ENCODE data around the gene C1orf167. TPM values are rescaled to one million over a fixed set of nuclear protein-coding genes. Genes with fewer than 3 reads are reported as not detected.
A peak's percentile ranks its signal among the peaks of the same experiment; 100 is the strongest.

C1orf167 gene
- total and polyA plus RNA-seq, 2 of the 13 experiments (the other 11 are each of a cell fraction or from before 2014, with no cell fraction given), result not detected

- TF ChIP-seq, protein P1, sequence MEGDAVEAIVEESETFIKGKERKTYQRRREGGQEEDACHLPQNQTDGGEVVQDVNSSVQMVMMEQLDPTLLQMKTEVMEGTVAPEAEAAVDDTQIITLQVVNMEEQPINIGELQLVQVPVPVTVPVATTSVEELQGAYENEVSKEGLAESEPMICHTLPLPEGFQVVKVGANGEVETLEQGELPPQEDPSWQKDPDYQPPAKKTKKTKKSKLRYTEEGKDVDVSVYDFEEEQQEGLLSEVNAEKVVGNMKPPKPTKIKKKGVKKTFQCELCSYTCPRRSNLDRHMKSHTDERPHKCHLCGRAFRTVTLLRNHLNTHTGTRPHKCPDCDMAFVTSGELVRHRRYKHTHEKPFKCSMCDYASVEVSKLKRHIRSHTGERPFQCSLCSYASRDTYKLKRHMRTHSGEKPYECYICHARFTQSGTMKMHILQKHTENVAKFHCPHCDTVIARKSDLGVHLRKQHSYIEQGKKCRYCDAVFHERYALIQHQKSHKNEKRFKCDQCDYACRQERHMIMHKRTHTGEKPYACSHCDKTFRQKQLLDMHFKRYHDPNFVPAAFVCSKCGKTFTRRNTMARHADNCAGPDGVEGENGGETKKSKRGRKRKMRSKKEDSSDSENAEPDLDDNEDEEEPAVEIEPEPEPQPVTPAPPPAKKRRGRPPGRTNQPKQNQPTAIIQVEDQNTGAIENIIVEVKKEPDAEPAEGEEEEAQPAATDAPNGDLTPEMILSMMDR (CRISPR knock-in tag; IDR thresholded peaks at IDR 0.05), result peak; percentile 18; the same call in 1 of the 2 replicates
- TF ChIP-seq NFE2L1 (CRISPR knock-in tag; IDR thresholded peaks at IDR 0.05; ENCODE audit: borderline replicate concordance) (no peak), BRD4 (CRISPR knock-in tag; IDR thresholded peaks at IDR 0.05) (0 out of 2 replicates have a peak, but pooled peaks have one; percentile 48), PCBP2 (optimal IDR thresholded peaks at IDR 0.05; ENCODE audit: low read depth, low read length, poor library complexity, severe bottlenecking) (no peak), PHF8 (CRISPR knock-in tag; IDR thresholded peaks at IDR 0.05) (peak; percentile 78), CEBPB (IDR thresholded peaks at IDR 0.05; ENCODE audit: borderline replicate concordance, low read depth, low read length) (no peak), NR2C2 (CRISPR knock-in tag; IDR thresholded peaks at IDR 0.05; ENCODE audit: borderline replicate concordance) (peak; percentile 74; the same call in 1 of the 2 replicates), GFI1 (CRISPR knock-in tag; IDR thresholded peaks at IDR 0.05; ENCODE audit: borderline replicate concordance) (0 out of 2 replicates have a peak, but pooled peaks have one; percentile 30), PHF20 (CRISPR knock-in tag; IDR thresholded peaks at IDR 0.05) (peak; percentile 87), CBX2 (IDR thresholded peaks at IDR 0.05; ENCODE audit: low read depth, low read length) (no peak), CBX2 (CRISPR knock-in tag; IDR thresholded peaks at IDR 0.05; ENCODE audit: low read depth) (peak; percentile 51; the same call in 1 of the 2 replicates), SKIL (CRISPR knock-in tag; IDR thresholded peaks at IDR 0.05; ENCODE audit: borderline replicate concordance) (peak; percentile 92), FLYWCH1 (CRISPR knock-in tag; IDR thresholded peaks at IDR 0.05) (no peak), KAT2B (IDR thresholded peaks at IDR 0.05; ENCODE audit: borderline replicate concordance, low read depth, low read length) (no peak), RFX3 (CRISPR knock-in tag; IDR thresholded peaks at IDR 0.05) (no peak; the same call in 1 of the 2 replicates), STAT5B (CRISPR knock-in tag; IDR thresholded peaks at IDR 0.05) (no peak), ATRX (CRISPR knock-in tag; IDR thresholded peaks at IDR 0.05; ENCODE audit: borderline replicate concordance) (no peak)
- TF ChIP-seq, protein P2, sequence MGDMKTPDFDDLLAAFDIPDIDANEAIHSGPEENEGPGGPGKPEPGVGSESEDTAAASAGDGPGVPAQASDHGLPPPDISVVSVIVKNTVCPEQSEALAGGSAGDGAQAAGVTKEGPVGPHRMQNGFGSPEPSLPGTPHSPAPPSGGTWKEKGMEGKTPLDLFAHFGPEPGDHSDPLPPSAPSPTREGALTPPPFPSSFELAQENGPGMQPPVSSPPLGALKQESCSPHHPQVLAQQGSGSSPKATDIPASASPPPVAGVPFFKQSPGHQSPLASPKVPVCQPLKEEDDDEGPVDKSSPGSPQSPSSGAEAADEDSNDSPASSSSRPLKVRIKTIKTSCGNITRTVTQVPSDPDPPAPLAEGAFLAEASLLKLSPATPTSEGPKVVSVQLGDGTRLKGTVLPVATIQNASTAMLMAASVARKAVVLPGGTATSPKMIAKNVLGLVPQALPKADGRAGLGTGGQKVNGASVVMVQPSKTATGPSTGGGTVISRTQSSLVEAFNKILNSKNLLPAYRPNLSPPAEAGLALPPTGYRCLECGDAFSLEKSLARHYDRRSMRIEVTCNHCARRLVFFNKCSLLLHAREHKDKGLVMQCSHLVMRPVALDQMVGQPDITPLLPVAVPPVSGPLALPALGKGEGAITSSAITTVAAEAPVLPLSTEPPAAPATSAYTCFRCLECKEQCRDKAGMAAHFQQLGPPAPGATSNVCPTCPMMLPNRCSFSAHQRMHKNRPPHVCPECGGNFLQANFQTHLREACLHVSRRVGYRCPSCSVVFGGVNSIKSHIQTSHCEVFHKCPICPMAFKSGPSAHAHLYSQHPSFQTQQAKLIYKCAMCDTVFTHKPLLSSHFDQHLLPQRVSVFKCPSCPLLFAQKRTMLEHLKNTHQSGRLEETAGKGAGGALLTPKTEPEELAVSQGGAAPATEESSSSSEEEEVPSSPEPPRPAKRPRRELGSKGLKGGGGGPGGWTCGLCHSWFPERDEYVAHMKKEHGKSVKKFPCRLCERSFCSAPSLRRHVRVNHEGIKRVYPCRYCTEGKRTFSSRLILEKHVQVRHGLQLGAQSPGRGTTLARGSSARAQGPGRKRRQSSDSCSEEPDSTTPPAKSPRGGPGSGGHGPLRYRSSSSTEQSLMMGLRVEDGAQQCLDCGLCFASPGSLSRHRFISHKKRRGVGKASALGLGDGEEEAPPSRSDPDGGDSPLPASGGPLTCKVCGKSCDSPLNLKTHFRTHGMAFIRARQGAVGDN (CRISPR knock-in tag; IDR thresholded peaks at IDR 0.05), result peak; percentile 93
Observed at GRCh38 chr1:11805422-11806306, 43.7 kb downstream of the C1orf167 start, which contains the start of the genes CLCN6 and MTHFR (continued).

Measured in HepG2 (cell line).